GM23338 (cell line): ENCODE results near the gene PCIF1. TPM values are rescaled to one million over a fixed set of nuclear protein-coding genes. Genes with fewer than 3 reads are reported as not detected.

Experiments
- ATAC-seq: fragments of 200-7000 bp; cut with Tn5 transposase; 3 replicates; pipeline ENCODE4 v1.9.1; 2020
- DNase-seq: peaks from one replicate; pipeline ENCODE4 v3.0.0-alpha.2; 2015; ENCODE audit warnings: low spot score
- H2AFZ ChIP-seq: fragments of 200-600 bp; sonication (generic); 2 replicates; pipeline ENCODE4 v1.8.0; 2016; ENCODE audit warnings: antibody characterized with exemption, mild to moderate bottlenecking, moderate library complexity
- H3F3A ChIP-seq: fragments of 200-600 bp; sonication (generic); replicated peaks from 2 replicates; pipeline ENCODE4 v1.8.0; 2017; ENCODE audit warnings: antibody characterized with exemption, mixed run types, low read depth
- H3K27ac ChIP-seq: fragments of 200-600 bp; sonication (generic); 2 replicates; pipeline ENCODE4 v1.6.1; 2016; ENCODE audit warnings: low read depth
- H3K27me3 ChIP-seq: fragments of 200-600 bp; sonication (generic); 2 replicates; pipeline ENCODE4 v1.8.0; 2016; ENCODE audit warnings: mild to moderate bottlenecking, mixed run types, moderate library complexity; ENCODE audit not compliant: insufficient read depth
- H3K36me3 ChIP-seq: fragments of 200-600 bp; sonication (generic); 2 replicates; pipeline ENCODE4 v1.8.0; 2016; ENCODE audit warnings: mild to moderate bottlenecking; ENCODE audit not compliant: insufficient read depth
- H3K4me1 ChIP-seq: fragments of 200-600 bp; sonication (generic); 2 replicates; pipeline ENCODE4 v1.8.0; 2016; ENCODE audit warnings: mild to moderate bottlenecking, moderate library complexity; ENCODE audit not compliant: insufficient read depth
- H3K4me2 ChIP-seq: fragments of 200-600 bp; sonication (generic); 2 replicates; pipeline ENCODE4 v1.7.1; 2017; ENCODE audit warnings: mixed run types
- H3K4me3 ChIP-seq: fragments of 200-600 bp; sonication (generic); 2 replicates; pipeline ENCODE4 v1.6.1; 2016; ENCODE audit warnings: mixed run types
- H3K79me2 ChIP-seq: fragments of 200-600 bp; sonication (generic); replicated peaks from 2 replicates; pipeline ENCODE4 v1.8.0; 2017; ENCODE audit warnings: mild to moderate bottlenecking; ENCODE audit not compliant: insufficient read depth
- H3K9me2 ChIP-seq: fragments of 200-600 bp; sonication (generic); 2 replicates; pipeline ENCODE4 v1.8.0; 2017; ENCODE audit not compliant: insufficient read depth
- H4K20me1 ChIP-seq: fragments of 200-600 bp; sonication (generic); replicated peaks from 2 replicates; pipeline ENCODE4 v1.8.0; 2017; ENCODE audit warnings: mild to moderate bottlenecking; ENCODE audit not compliant: insufficient read depth
- H3K27ac Mint-ChIP-seq: 2 replicates; pipeline ENCODE4 v1.8.0; 2020; ENCODE audit warnings: inconsistent platforms, mild to moderate bottlenecking, moderate library complexity, mixed read lengths
- H3K27me3 Mint-ChIP-seq: 3 replicates; pipeline ENCODE4 v1.8.0; 2022; ENCODE audit warnings: low read depth, mild to moderate bottlenecking, moderate library complexity, mixed read lengths, inconsistent platforms; ENCODE audit not compliant: insufficient read depth, poor library complexity
- H3K36me3 Mint-ChIP-seq: 3 replicates; pipeline ENCODE4 v1.8.0; 2021; ENCODE audit warnings: low read depth, mild to moderate bottlenecking, inconsistent platforms, moderate library complexity, mixed read lengths
- H3K4me1 Mint-ChIP-seq: 3 replicates; pipeline ENCODE4 v1.8.0; 2020; ENCODE audit warnings: mild to moderate bottlenecking, inconsistent platforms, mixed read lengths
- H3K4me3 Mint-ChIP-seq: 3 replicates; pipeline ENCODE4 v1.8.0; 2021; ENCODE audit warnings: moderate library complexity, mild to moderate bottlenecking, inconsistent platforms, mixed read lengths
- H3K9me3 Mint-ChIP-seq: 3 replicates; pipeline ENCODE4 v1.8.0; 2020; ENCODE audit warnings: moderate library complexity, mild to moderate bottlenecking, inconsistent platforms, mixed read lengths
- CREB1 ChIP-seq: fragments of 250-450 bp; sonication (Bioruptor Pico); IDR thresholded peaks from 2 replicates; pipeline ENCODE4 v1.5.0; 2020; ENCODE audit warnings: low read depth, mild to moderate bottlenecking, moderate library complexity
- EZH2 ChIP-seq: fragments of 200-600 bp; sonication (generic); IDR thresholded peaks from one replicate; pipeline ENCODE4 v1.8.0; 2017; ENCODE audit warnings: antibody characterized with exemption, mild to moderate bottlenecking, low read depth; ENCODE audit not compliant: unreplicated experiment
- EZH2phosphoT487 ChIP-seq: fragments of 200-600 bp; sonication (generic); IDR thresholded peaks from one replicate; pipeline ENCODE4 v1.8.1; 2018; ENCODE audit warnings: antibody characterized with exemption; ENCODE audit not compliant: unreplicated experiment
- JUNB ChIP-seq: IDR thresholded peaks from one replicate; pipeline ENCODE4 v1.6.1; 2016; ENCODE audit warnings: antibody characterized with exemption; ENCODE audit not compliant: unreplicated experiment
- NANOG ChIP-seq: IDR thresholded peaks from 2 replicates; pipeline ENCODE4 v1.6.1; 2016; ENCODE audit warnings: antibody characterized with exemption, borderline replicate concordance
- POLR2AphosphoS5 ChIP-seq: IDR thresholded peaks from 2 replicates; pipeline ENCODE4 v1.6.1; 2016; ENCODE audit warnings: antibody characterized with exemption, low read depth
- STAT1 ChIP-seq: IDR thresholded peaks from one replicate; pipeline ENCODE4 v1.6.1; 2016; ENCODE audit warnings: antibody characterized with exemption; ENCODE audit not compliant: unreplicated experiment
- ZNF114 ChIP-seq: fragments of 250-450 bp; sonication (Bioruptor Pico); IDR thresholded peaks from 2 replicates; pipeline ENCODE4 v1.5.0; 2020; ENCODE audit warnings: mild to moderate bottlenecking, moderate library complexity
- ZNF331 ChIP-seq: fragments of 250-450 bp; sonication (Bioruptor Pico); IDR thresholded peaks from 2 replicates; pipeline ENCODE4 v1.5.0; 2020; ENCODE audit warnings: low read depth, mild to moderate bottlenecking, moderate library complexity
- polyA plus RNA-seq: library from polyadenylated mRNA; unstranded; fragments of >200 nt; fragmentation: Nextera tagmentation; extraction: Ambion mirVana; gene quantifications from 2 replicates; pipeline ENCODE4 v1.2.1, GENCODE V29; 2016
- total RNA-seq: library from RNA; depleted of rRNA; stranded (reverse); fragments of >200 nt; shearing (Covaris generic); gene quantifications from 2 replicates; pipeline ENCODE4 v1.2.3, GENCODE V29; 2014
- TF ChIP-seq, protein P1 (sequence below): fragments of 250-450 bp; sonication (Bioruptor Pico); IDR thresholded peaks from 2 replicates; pipeline ENCODE4 v1.5.0; 2020; ENCODE audit warnings: mild to moderate bottlenecking, moderate library complexity
- TF ChIP-seq, protein P2 (sequence below), 2 experiments: fragments of 200-600 bp in 1 of 2; sonication (generic) in 1 of 2; conservative IDR thresholded peaks; 2 replicates each; pipeline versions ENCODE4 v1.5.1 to v1.6.1; 2016 to 2017; ENCODE audit warnings: antibody characterized with exemption in 2 of 2, low read depth in 2 of 2, mild to moderate bottlenecking in 2 of 2, moderate library complexity in 1 of 2
- TF ChIP-seq, protein P3 (sequence below): IDR thresholded peaks from 2 replicates; pipeline ENCODE4 v1.6.1; 2016; ENCODE audit warnings: antibody characterized with exemption
- TF ChIP-seq, protein P4 (sequence below): IDR thresholded peaks from one replicate; pipeline ENCODE4 v1.6.1; 2018; ENCODE audit warnings: antibody characterized with exemption; ENCODE audit not compliant: unreplicated experiment

Gene PCIF1
- total and polyA plus RNA-seq, 2 experiments from 2014 or later = 26.1 to 28.3 TPM

DNA sequence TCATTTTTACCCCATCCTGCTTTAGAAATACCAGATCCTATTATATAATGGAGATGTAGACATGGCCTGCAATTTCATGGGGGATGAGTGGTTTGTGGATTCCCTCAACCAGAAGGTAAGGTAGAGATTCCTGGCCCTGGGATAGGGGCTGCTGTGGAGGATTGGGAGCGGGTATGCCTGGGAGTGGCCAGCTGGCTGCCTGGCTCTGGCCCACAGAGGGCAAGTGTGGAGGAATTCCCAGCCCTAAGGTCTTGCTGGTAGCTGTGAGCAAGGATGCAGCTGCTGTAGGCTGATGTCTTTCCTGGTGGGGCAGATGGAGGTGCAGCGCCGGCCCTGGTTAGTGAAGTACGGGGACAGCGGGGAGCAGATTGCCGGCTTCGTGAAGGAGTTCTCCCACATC, 36.8 kb upstream of the PCIF1 start:
- Histone ChIP-seq H4K20me1 (no peaks in the 10 kb centered on the region; the same call in 1 of the 2 replicates), H3K79me2 (no peaks in the 10 kb centered on the region), H3K4me2 (no peak overlapping the region), H3K27me3 (no peaks in the 10 kb centered on the region), H3K9me2 (no peaks in the 10 kb centered on the region), H2AFZ (no peak overlapping the region), H3K4me1 (no peaks in the 10 kb centered on the region), H3K27ac (no peak overlapping the region), H3K36me3 (0 out of 2 replicates have a peak, but pooled peaks cover 7% of the 10 kb centered on the region), H3F3A (0 out of 2 replicates have a peak, but pooled peaks cover 6% of the 10 kb centered on the region), H3K4me3 (no peak overlapping the region)
- H3K36me3 Mint-ChIP-seq = peaks cover 59% of the 10 kb centered on the region
- no peaks in the 10 kb centered on the region for H3K9me3 Mint-ChIP-seq
- H3K27ac Mint-ChIP-seq = no peak overlapping the region
- ATAC-seq (no peak), DNase-seq (no peak)
- no peaks in the 10 kb centered on the region; the same call in 2 of the 3 replicates for H3K4me1 Mint-ChIP-seq
- peaks cover 14% of the 10 kb centered on the region for H3K27me3 Mint-ChIP-seq
- no peak overlapping the region for H3K4me3 Mint-ChIP-seq
- TF ChIP-seq ZNF331 (CRISPR knock-in tag) (no peak), STAT1 (no peak), POLR2AphosphoS5 (no peak; the same call in 1 of the 2 replicates), EZH2phosphoT487 (no peak), CREB1 (CRISPR knock-in tag) (no peak), JUNB (no peak), EZH2 (no peak), ZNF114 (no peak), NANOG (no peak)
- TF ChIP-seq, protein P1, sequence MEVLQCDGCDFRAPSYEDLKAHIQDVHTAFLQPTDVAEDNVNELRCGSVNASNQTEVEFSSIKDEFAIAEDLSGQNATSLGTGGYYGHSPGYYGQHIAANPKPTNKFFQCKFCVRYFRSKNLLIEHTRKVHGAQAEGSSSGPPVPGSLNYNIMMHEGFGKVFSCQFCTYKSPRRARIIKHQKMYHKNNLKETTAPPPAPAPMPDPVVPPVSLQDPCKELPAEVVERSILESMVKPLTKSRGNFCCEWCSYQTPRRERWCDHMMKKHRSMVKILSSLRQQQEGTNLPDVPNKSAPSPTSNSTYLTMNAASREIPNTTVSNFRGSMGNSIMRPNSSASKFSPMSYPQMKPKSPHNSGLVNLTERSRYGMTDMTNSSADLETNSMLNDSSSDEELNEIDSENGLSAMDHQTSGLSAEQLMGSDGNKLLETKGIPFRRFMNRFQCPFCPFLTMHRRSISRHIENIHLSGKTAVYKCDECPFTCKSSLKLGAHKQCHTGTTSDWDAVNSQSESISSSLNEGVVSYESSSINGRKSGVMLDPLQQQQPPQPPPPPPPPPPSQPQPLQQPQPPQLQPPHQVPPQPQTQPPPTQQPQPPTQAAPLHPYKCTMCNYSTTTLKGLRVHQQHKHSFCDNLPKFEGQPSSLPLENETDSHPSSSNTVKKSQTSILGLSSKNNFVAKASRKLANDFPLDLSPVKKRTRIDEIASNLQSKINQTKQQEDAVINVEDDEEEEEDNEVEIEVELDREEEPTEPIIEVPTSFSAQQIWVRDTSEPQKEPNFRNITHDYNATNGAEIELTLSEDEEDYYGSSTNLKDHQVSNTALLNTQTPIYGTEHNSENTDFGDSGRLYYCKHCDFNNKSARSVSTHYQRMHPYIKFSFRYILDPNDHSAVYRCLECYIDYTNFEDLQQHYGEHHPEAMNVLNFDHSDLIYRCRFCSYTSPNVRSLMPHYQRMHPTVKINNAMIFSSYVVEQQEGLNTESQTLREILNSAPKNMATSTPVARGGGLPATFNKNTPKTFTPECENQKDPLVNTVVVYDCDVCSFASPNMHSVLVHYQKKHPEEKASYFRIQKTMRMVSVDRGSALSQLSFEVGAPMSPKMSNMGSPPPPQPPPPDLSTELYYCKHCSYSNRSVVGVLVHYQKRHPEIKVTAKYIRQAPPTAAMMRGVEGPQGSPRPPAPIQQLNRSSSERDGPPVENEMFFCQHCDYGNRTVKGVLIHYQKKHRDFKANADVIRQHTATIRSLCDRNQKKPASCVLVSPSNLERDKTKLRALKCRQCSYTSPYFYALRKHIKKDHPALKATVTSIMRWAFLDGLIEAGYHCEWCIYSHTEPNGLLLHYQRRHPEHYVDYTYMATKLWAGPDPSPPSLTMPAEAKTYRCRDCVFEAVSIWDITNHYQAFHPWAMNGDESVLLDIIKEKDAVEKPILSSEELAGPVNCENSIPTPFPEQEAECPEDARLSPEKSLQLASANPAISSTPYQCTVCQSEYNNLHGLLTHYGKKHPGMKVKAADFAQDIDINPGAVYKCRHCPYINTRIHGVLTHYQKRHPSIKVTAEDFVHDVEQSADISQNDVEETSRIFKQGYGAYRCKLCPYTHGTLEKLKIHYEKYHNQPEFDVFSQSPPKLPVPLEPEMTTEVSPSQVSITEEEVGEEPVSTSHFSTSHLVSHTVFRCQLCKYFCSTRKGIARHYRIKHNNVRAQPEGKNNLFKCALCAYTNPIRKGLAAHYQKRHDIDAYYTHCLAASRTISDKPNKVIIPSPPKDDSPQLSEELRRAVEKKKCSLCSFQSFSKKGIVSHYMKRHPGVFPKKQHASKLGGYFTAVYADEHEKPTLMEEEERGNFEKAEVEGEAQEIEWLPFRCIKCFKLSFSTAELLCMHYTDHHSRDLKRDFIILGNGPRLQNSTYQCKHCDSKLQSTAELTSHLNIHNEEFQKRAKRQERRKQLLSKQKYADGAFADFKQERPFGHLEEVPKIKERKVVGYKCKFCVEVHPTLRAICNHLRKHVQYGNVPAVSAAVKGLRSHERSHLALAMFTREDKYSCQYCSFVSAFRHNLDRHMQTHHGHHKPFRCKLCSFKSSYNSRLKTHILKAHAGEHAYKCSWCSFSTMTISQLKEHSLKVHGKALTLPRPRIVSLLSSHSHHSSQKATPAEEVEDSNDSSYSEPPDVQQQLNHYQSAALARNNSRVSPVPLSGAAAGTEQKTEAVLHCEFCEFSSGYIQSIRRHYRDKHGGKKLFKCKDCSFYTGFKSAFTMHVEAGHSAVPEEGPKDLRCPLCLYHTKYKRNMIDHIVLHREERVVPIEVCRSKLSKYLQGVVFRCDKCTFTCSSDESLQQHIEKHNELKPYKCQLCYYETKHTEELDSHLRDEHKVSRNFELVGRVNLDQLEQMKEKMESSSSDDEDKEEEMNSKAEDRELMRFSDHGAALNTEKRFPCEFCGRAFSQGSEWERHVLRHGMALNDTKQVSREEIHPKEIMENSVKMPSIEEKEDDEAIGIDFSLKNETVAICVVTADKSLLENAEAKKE (CRISPR knock-in tag) = no peak
- TF ChIP-seq, protein P2, sequence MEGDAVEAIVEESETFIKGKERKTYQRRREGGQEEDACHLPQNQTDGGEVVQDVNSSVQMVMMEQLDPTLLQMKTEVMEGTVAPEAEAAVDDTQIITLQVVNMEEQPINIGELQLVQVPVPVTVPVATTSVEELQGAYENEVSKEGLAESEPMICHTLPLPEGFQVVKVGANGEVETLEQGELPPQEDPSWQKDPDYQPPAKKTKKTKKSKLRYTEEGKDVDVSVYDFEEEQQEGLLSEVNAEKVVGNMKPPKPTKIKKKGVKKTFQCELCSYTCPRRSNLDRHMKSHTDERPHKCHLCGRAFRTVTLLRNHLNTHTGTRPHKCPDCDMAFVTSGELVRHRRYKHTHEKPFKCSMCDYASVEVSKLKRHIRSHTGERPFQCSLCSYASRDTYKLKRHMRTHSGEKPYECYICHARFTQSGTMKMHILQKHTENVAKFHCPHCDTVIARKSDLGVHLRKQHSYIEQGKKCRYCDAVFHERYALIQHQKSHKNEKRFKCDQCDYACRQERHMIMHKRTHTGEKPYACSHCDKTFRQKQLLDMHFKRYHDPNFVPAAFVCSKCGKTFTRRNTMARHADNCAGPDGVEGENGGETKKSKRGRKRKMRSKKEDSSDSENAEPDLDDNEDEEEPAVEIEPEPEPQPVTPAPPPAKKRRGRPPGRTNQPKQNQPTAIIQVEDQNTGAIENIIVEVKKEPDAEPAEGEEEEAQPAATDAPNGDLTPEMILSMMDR (conservative IDR thresholded peaks at IDR 0.05; ENCODE audit: low read depth in 2 of 2) = no peak
- TF ChIP-seq, protein P3, sequence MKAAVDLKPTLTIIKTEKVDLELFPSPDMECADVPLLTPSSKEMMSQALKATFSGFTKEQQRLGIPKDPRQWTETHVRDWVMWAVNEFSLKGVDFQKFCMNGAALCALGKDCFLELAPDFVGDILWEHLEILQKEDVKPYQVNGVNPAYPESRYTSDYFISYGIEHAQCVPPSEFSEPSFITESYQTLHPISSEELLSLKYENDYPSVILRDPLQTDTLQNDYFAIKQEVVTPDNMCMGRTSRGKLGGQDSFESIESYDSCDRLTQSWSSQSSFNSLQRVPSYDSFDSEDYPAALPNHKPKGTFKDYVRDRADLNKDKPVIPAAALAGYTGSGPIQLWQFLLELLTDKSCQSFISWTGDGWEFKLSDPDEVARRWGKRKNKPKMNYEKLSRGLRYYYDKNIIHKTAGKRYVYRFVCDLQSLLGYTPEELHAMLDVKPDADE = no peak
- TF ChIP-seq, protein P4, sequence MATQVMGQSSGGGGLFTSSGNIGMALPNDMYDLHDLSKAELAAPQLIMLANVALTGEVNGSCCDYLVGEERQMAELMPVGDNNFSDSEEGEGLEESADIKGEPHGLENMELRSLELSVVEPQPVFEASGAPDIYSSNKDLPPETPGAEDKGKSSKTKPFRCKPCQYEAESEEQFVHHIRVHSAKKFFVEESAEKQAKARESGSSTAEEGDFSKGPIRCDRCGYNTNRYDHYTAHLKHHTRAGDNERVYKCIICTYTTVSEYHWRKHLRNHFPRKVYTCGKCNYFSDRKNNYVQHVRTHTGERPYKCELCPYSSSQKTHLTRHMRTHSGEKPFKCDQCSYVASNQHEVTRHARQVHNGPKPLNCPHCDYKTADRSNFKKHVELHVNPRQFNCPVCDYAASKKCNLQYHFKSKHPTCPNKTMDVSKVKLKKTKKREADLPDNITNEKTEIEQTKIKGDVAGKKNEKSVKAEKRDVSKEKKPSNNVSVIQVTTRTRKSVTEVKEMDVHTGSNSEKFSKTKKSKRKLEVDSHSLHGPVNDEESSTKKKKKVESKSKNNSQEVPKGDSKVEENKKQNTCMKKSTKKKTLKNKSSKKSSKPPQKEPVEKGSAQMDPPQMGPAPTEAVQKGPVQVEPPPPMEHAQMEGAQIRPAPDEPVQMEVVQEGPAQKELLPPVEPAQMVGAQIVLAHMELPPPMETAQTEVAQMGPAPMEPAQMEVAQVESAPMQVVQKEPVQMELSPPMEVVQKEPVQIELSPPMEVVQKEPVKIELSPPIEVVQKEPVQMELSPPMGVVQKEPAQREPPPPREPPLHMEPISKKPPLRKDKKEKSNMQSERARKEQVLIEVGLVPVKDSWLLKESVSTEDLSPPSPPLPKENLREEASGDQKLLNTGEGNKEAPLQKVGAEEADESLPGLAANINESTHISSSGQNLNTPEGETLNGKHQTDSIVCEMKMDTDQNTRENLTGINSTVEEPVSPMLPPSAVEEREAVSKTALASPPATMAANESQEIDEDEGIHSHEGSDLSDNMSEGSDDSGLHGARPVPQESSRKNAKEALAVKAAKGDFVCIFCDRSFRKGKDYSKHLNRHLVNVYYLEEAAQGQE = no peak
